Left ventricle myocardium superior (tissue), 1 donor: ENCODE measurements around the gene RFX2. TPM values are rescaled to one million over a fixed set of nuclear protein-coding genes. Genes with fewer than 3 reads are reported as not detected.
"Not testable (repeated sequence)": the region's sequence is repeated elsewhere in the genome, so short reads cannot be mapped to it uniquely, and the experiment has no call there.

Experiments
- ATAC-seq: fragments of 200-7000 bp; cut with Tn5 transposase; one replicate; pipeline ENCODE4 v1.9.1; 2020; ENCODE audit warnings: mild to moderate bottlenecking, moderate library complexity
- DNase-seq: peaks from one replicate; pipeline ENCODE4 v3.0.0-alpha.2; 2020
- intact Hi-C: fragments of 100-400 bp; cut with micrococcal nuclease; formaldehyde crosslinking; loops from one replicate; pipeline ENCODE4 v1.11.0; 2022
- total RNA-seq: library from RNA; stranded (reverse); fragmentation: NEBNext Ultra II Directional; extraction: Animal tissue kit (Norgen Biotek cat#: 25700); gene quantifications from one replicate; pipeline ENCODE4 v1.2.1, GENCODE V29; 2021
- donor health status: DM: no; HTN: yes; CAD: no; lungs with severe emphysema.

RFX2 gene
- total RNA-seq, 1 donor from 2014 or later, result 4.8 TPM

GRCh38 chr19:6002591-6002990 is 107.7 kb downstream of the RFX2 start:
- DNase-seq (no peak), ATAC-seq (no peak)
- intact Hi-C loops, result no loop called here

GRCh38 chr19:6000228-6000847 is 110.0 kb downstream of the RFX2 start:
- intact Hi-C loops, result no loop called here
- no peak for ATAC-seq
- DNase-seq, result no peak

- ATAC-seq, result no peak
- intact Hi-C loops, result no loop called here
- DNase-seq, result no peak
These were observed 110.6 kb downstream of the RFX2 start for GRCh38 chr19:5999693-6000092.

- DNase-seq, result no peak
- intact Hi-C loops, result no loop called here
These were observed 112.9 kb downstream of the RFX2 start for GRCh38 chr19:5997371-5997770.

GRCh38 chr19:5996623-5997320 is 113.5 kb downstream of the RFX2 start:
- ATAC-seq, result no peak
- DNase-seq, result no peak
- intact Hi-C loops, result no loop called here

More at GRCh38 chr19:5997371-5997770, 112.9 kb downstream of the RFX2 start:
- ATAC-seq, result no peak

- DNase-seq (no peak), ATAC-seq (no peak)
- intact Hi-C loops, result no loop called here
These were observed 114.2 kb downstream of the RFX2 start for GRCh38 chr19:5996102-5996501.

- intact Hi-C loops, result no loop called here
- DNase-seq, result no peak
These were observed 114.7 kb downstream of the RFX2 start for GRCh38 chr19:5995606-5996005.

GRCh38 chr19:5994405-5995165 is 115.7 kb downstream of the RFX2 start:
- ATAC-seq (no peak), DNase-seq (no peak)
- intact Hi-C loops, result no loop called here

More at GRCh38 chr19:5995606-5996005, 114.7 kb downstream of the RFX2 start:
- ATAC-seq, result no peak

- intact Hi-C loops, result no loop called here
- DNase-seq, result peak; percentile 74
- ATAC-seq, result peak; percentile 86
These were observed 116.5 kb downstream of the RFX2 start for GRCh38 chr19:5993648-5994358.

- intact Hi-C loops, result no loop called here
- ATAC-seq, result no peak
- no peak for DNase-seq
These were observed 117.1 kb downstream of the RFX2 start for GRCh38 chr19:5993201-5993600.

GRCh38 chr19:5992756-5993155 is 117.5 kb downstream of the RFX2 start:
- no peak for DNase-seq
- intact Hi-C loops, result no loop called here
- no peak for ATAC-seq

GRCh38 chr19:5991244-5991838 is 119.0 kb downstream of the RFX2 start:
- intact Hi-C loops, result no loop called here
- no peak for DNase-seq

GRCh38 chr19:5990289-5990797 is 120.0 kb downstream of the RFX2 start:
- intact Hi-C loops, result no loop called here
- DNase-seq (no peak), ATAC-seq (no peak)

More at GRCh38 chr19:5991244-5991838, 119.0 kb downstream of the RFX2 start:
- ATAC-seq, result no peak

GRCh38 chr19:5989388-5990074 is 120.8 kb downstream of the RFX2 start:
- ATAC-seq (no peak), DNase-seq (no peak)
- intact Hi-C loops, result no loop called here

- DNase-seq (no peak), ATAC-seq (no peak)
- intact Hi-C loops, result no loop called here
These were observed 121.5 kb downstream of the RFX2 start for GRCh38 chr19:5988517-5989387.

GRCh38 chr19:5987077-5987818 is 123.1 kb downstream of the RFX2 start:
- ATAC-seq (peak; percentile 59), DNase-seq (peak; percentile 69)
- intact Hi-C loops, result loop anchor here (2.0 kb wide), 1 partner anchor 36 kb away; no protein-coding TSS in a partner anchor

GRCh38 chr19:5985837-5986236 is 124.5 kb downstream of the RFX2 start:
- intact Hi-C loops, result loop anchor here (2.0 kb wide), 1 partner anchor 37 kb away; no protein-coding TSS in a partner anchor
- ATAC-seq, DNase-seq: not testable (repeated sequence)
